ENCODE data around the gene PTPN13.

GRCh38 chr4:86744570-86744969 lies 150.5 kb downstream of the PTPN13 start:
- TF ChIP-seq CTCF (IDR thresholded peaks at IDR 0.05) (no peak), POLR2A (IDR thresholded peaks at IDR 0.05) (no peak)
